A673 (cell line): ENCODE measurements around the gene HIBADH. TPM values are rescaled to one million over a fixed set of nuclear protein-coding genes. Genes with fewer than 3 reads are reported as not detected.

ENCODE experiments used
- BruUV-seq: library from RNA; stranded (reverse); fragments of 400-500 nt; replicated peaks from 2 replicates; lab custom pipeline; 2021; lab: Mats Ljungman, UMichigan
- CTCF ChIA-PET: fragments of 300-600 bp; sonication (Branson Sonifier 250); formaldehyde crosslinking; loops from one replicate; lab custom pipeline; 2022; ENCODE audit warnings: antibody characterized with exemption; lab: Charles Lee
- POLR2A ChIA-PET: fragments of 300-600 bp; sonication (Branson Sonifier 250); formaldehyde crosslinking; loops from one replicate; lab custom pipeline; 2022; ENCODE audit warnings: antibody characterized with exemption; ENCODE audit not compliant: low non-redundant PET; lab: Charles Lee
- DNase-seq: peaks from one replicate; pipeline ENCODE4 v3.0.0-alpha.2; 2015; ENCODE audit warnings: low spot score
- H3K27ac ChIP-seq: fragments of 200-600 bp; sonication (generic); 2 replicates; pipeline ENCODE4 v1.5.1; 2016; ENCODE audit warnings: mixed run types, low read depth, mild to moderate bottlenecking, mixed read lengths, antibody characterized with exemption, low read length; ENCODE audit not compliant: poor library complexity, severe bottlenecking
- H3K27me3 ChIP-seq: fragments of 200-600 bp; sonication (generic); replicated peaks from 2 replicates; pipeline ENCODE4 v1.6.1; 2017; ENCODE audit warnings: mixed run types, low read depth, mild to moderate bottlenecking, mixed read lengths, antibody characterized with exemption, low read length; ENCODE audit not compliant: insufficient read depth, poor library complexity
- H3K36me3 ChIP-seq: fragments of 200-600 bp; sonication (generic); 2 replicates; pipeline ENCODE4 v1.6.1; 2016; ENCODE audit warnings: mixed run types, mild to moderate bottlenecking, mixed read lengths, antibody characterized with exemption, low read length; ENCODE audit not compliant: insufficient read depth, poor library complexity, severe bottlenecking
- H3K4me1 ChIP-seq: fragments of 200-600 bp; sonication (generic); 2 replicates; pipeline ENCODE4 v1.6.1; 2017; ENCODE audit warnings: mixed run types, mild to moderate bottlenecking, mixed read lengths, antibody characterized with exemption, low read length; ENCODE audit not compliant: insufficient read depth, poor library complexity, severe bottlenecking
- H3K4me3 ChIP-seq: fragments of 200-600 bp; sonication (generic); 2 replicates; pipeline ENCODE4 v1.5.1; 2016; ENCODE audit warnings: low read depth, mixed run types, mild to moderate bottlenecking, mixed read lengths, low read length; ENCODE audit not compliant: poor library complexity, severe bottlenecking
- H3K9me3 ChIP-seq: fragments of 200-600 bp; sonication (generic); 2 replicates; pipeline ENCODE4 v1.6.1; 2016; ENCODE audit warnings: mixed run types, low read depth, mild to moderate bottlenecking, mixed read lengths, antibody characterized with exemption, low read length; ENCODE audit not compliant: poor library complexity, severe bottlenecking
- CTCF ChIP-seq: fragments of 300-800, 200-600 bp; sonication (generic); conservative IDR thresholded peaks from 2 replicates; pipeline ENCODE4 v1.5.1; 2017; ENCODE audit warnings: low read depth, mild to moderate bottlenecking, antibody characterized with exemption, low read length, moderate library complexity, mixed read lengths
- EZH2 ChIP-seq: fragments of 200-600 bp; sonication (generic); IDR thresholded peaks from 2 replicates; pipeline ENCODE4 v1.6.1; 2017; ENCODE audit warnings: borderline replicate concordance, low read depth, mild to moderate bottlenecking, mixed read lengths, antibody characterized with exemption, low read length; ENCODE audit not compliant: poor library complexity, severe bottlenecking
- intact Hi-C: fragments of 100-400 bp; cut with micrococcal nuclease; formaldehyde crosslinking; loops from one replicate; pipeline ENCODE4 v1.10.0; 2022; ENCODE audit not compliant: unreplicated experiment
- total RNA-seq: library from RNA; stranded (reverse); gene quantifications from 2 replicates; pipeline ENCODE4 v1.2.3, GENCODE V29; 2021

HIBADH gene
- total RNA-seq, 1 experiment from 2014 or later = 10.2 TPM

- Histone ChIP-seq H3K27me3 (no peaks in the 10 kb centered on the region), H3K4me1 (no peaks in the 10 kb centered on the region), H3K27ac (no peak overlapping the region), H3K9me3 (no peaks in the 10 kb centered on the region), H3K36me3 (no peaks in the 10 kb centered on the region), H3K4me3 (no peak overlapping the region)
- ChIA-PET CTCF (no interaction called here), POLR2A (no interaction called here)
- BruUV-seq = no TSS peak
- intact Hi-C loops = no loop called here
- no peak for DNase-seq
- TF ChIP-seq EZH2 = no peak
- TF ChIP-seq CTCF = no peak
Observed at GRCh38 chr7:27690649-27691048, 28.0 kb upstream of the HIBADH start.

- Histone ChIP-seq H3K4me3 (no peak overlapping the region), H3K4me1 (no peaks in the 10 kb centered on the region), H3K27ac (no peak overlapping the region), H3K9me3 (no peaks in the 10 kb centered on the region), H3K36me3 (no peaks in the 10 kb centered on the region), H3K27me3 (no peaks in the 10 kb centered on the region)
- TF ChIP-seq EZH2 = no peak
- TF ChIP-seq CTCF = peak; percentile 49
- CTCF ChIA-PET = no interaction called here
- POLR2A ChIA-PET = no interaction called here
- intact Hi-C loops = no loop called here
- BruUV-seq = no TSS peak
- peak; percentile 9 for DNase-seq
Observed at GRCh38 chr7:27689591-27690164, 27.0 kb upstream of the HIBADH start.

GRCh38 chr7:27689150-27689549 is 26.5 kb upstream of the HIBADH start:
- no peak for DNase-seq
- H3K36me3 ChIP-seq = no peaks in the 10 kb centered on the region
- H3K27me3 ChIP-seq = no peaks in the 10 kb centered on the region
- H3K27ac ChIP-seq = no peak overlapping the region
- intact Hi-C loops = no loop called here
- TF ChIP-seq CTCF = no peak
- TF ChIP-seq EZH2 = no peak
- no peaks in the 10 kb centered on the region for H3K4me1 ChIP-seq
- H3K9me3 ChIP-seq = no peaks in the 10 kb centered on the region
- CTCF ChIA-PET = no interaction called here
- POLR2A ChIA-PET = no interaction called here
- BruUV-seq = no TSS peak
- no peak overlapping the region for H3K4me3 ChIP-seq
